GM20000 (cell line): ENCODE data around the gene LDLRAP1.
"Not testable (repeated sequence)": the region's sequence is repeated elsewhere in the genome, so short reads cannot be mapped to it uniquely, and the experiment has no call there.

Experiments
- DNase-seq: peaks from one replicate; pipeline ENCODE4 v3.0.0; 2012; ENCODE audit warnings: low spot score
- TF ChIP-seq, protein P1 (sequence below): IDR thresholded peaks from 2 replicates; pipeline ENCODE4 v1.5.1; 2012; ENCODE audit warnings: mild to moderate bottlenecking, control low read depth; ENCODE audit errors: extremely low read depth, missing control alignments

Gene LDLRAP1

DNA sequence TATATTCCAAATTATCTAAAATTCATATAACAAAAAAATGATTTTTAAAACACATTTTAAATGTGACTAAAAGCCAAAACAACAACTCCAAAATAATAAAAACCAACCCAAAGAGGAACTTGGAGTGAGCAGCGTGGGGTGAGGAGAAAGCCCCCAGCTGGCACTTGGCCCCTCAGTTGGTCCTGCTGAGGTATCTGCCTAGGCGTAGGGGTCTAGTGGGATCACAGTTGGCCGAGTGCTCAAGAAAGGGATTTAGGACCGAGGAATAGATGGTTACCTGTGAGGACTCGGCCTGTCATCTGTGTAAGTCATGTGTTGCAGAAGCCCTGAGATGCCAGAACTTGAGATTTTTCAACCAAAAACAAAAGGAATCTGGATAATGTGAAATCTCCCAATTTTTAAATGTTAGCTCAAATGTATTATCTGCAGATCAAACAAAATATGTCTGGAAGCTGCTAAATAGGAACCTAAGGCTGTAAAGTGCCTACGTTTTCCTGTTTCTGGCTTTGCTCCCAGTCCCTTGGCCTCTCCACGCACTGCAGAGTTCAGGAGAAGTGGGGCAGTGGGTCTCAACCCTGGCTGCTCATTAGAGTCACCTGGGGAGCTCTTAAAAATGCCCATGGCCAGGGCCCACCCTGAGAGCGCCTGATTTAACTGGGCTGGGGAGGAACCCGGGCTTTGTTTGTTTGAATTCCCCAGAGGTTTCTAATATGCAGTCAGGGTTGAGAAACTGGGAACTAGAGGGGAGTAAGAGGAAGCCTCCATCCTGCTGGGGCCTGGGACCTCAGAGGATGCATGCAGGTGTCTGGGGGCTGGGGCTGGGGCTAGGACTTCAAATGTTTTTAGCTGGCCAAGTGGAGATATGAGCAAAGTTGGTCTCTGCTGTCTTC lies 38.5 kb upstream of the LDLRAP1 start:
- no peak for DNase-seq

DNA sequence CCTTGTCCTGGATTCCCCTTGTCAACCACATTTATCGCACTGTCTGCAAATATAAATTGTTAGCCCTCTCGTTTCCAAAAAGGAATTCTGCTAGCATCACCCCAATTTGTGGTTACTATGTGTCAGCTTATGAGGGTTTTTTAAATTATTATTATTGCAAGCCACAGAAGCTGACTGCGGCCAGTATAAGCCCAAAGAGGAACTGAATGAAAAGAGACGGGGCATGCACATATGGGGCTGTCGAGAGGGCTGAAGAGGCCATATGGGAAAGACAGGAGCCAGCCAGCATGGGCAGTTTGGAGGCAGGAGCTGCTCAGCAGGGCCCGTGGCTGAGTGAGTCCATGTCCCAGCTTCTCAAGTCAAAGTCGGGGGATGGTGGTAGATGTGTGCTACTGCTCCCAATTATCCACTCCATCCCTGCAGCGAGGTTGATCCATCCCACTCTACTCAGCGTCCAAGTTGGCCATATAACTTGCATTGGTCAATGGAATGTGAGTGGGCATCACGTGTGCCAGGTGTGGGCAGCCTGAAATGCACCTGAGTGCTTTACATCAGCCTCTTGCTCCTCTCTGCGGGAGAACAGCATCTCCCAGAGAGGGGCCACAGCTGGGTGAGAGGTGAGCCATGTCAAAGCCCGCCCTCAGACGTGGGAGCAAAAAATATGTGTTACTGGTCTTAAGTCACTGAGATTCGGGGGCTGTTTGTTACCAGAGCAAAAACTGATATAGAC lies 37.6 kb upstream of the LDLRAP1 start:
- TF ChIP-seq, protein P1, sequence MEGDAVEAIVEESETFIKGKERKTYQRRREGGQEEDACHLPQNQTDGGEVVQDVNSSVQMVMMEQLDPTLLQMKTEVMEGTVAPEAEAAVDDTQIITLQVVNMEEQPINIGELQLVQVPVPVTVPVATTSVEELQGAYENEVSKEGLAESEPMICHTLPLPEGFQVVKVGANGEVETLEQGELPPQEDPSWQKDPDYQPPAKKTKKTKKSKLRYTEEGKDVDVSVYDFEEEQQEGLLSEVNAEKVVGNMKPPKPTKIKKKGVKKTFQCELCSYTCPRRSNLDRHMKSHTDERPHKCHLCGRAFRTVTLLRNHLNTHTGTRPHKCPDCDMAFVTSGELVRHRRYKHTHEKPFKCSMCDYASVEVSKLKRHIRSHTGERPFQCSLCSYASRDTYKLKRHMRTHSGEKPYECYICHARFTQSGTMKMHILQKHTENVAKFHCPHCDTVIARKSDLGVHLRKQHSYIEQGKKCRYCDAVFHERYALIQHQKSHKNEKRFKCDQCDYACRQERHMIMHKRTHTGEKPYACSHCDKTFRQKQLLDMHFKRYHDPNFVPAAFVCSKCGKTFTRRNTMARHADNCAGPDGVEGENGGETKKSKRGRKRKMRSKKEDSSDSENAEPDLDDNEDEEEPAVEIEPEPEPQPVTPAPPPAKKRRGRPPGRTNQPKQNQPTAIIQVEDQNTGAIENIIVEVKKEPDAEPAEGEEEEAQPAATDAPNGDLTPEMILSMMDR = no peak
- DNase-seq = no peak

More for the DNA sequence above, 38.5 kb upstream of the LDLRAP1 start:
- TF ChIP-seq, protein P1 = no peak

DNA sequence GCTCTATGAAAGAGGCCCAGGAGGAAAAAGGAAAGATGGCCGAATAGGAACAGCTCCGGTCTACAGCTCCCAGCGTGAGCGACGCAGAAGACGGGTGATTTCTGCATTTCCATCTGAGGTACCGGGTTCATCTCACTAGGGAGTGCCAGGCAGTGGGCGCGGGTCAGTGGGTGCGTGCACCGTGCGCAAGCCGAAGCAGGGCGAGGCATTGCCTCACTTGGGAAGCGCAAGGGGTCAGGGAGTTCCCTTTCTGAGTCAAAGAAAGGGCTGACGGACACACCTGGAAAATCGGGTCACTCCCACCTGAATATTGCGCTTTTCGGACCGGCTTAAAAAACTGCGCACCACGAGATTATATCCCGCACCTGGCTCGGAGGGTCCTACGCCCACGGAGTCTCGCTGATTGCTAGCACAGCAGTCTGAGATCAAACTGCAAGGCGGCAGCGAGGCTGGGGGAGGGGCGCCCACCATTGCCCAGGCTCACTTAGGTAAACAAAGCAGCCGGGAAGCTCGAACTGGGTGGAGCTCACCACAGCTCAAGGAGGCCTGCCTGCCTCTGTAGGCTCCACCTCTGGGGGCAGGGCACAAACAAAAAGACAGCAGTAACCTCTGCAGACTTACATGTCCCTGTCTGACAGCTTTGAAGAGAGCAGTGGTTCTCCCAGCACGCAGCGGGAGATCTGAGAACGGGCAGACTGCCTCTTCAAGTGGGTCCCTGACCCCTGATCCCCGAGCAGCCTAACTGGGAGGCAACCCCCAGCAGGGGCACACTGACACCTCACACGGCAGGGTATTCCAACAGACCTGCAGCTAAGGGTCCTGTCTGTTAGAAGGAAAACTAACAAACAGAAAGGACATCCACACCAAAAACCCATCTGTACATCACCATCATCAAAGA lies 36.6 kb upstream of the LDLRAP1 start:
- DNase-seq = not testable (repeated sequence)

DNA sequence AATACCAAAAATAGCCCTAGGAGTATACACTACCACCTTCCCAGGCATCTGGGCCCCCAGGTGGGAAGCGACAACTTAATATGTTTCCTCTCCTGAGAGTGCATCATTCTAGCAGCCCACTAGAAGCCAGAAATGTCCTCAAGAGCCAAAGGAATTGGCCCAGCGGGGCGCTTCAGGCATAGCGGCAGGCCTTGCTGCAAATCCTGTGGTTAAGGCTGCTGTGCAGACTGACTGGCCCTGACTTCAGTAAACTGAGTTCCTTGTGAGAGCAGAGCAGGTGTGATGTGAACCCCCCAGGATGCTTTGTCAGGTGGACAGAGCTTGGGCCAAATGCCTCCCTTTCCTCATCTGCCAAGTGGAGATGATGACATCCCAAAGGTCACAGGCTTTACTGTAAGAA lies 29.7 kb upstream of the LDLRAP1 start:
- TF ChIP-seq, protein P1 = no peak
- DNase-seq = no peak

DNA sequence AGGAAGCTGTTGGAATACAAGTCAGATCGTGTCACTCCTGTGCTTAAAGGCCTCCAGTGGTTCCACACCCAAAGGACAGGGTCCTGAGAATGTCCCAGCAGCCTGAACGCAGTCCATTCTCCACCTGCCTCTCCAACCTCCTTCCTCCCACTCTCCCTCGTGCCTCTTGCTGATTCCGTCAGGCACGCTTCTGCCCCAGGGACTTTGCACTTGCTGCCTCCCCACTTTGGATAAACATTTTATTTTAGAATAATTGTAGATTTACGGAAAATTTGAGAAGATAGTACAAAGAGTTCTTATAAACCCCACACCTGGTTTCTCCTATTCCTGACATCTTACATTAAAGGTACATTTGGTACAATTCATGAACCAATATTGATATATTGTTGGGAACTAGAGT lies 28.4 kb upstream of the LDLRAP1 start:
- no peak for DNase-seq
- TF ChIP-seq, protein P1 = no peak

DNA sequence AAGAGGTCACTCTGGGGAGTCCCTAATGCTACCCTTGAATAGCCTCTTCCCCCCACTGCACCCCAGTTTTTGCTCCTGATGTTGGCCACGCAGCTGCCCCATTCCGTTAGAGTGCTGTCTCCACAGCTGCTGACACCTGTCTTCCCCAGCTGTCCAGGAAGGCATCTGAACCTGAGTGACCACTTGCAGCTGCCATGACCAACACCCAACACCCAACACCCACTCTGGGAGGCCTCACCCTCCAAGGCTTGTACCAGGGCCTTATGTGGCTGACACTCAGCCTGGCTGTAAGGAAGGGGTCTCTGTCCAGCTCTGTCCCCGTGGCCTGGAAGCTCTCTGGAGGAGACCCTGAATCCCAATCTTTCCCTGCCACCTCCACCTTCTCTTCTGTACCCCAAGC lies 26.7 kb upstream of the LDLRAP1 start:
- TF ChIP-seq, protein P1 = no peak
- DNase-seq = no peak

DNA sequence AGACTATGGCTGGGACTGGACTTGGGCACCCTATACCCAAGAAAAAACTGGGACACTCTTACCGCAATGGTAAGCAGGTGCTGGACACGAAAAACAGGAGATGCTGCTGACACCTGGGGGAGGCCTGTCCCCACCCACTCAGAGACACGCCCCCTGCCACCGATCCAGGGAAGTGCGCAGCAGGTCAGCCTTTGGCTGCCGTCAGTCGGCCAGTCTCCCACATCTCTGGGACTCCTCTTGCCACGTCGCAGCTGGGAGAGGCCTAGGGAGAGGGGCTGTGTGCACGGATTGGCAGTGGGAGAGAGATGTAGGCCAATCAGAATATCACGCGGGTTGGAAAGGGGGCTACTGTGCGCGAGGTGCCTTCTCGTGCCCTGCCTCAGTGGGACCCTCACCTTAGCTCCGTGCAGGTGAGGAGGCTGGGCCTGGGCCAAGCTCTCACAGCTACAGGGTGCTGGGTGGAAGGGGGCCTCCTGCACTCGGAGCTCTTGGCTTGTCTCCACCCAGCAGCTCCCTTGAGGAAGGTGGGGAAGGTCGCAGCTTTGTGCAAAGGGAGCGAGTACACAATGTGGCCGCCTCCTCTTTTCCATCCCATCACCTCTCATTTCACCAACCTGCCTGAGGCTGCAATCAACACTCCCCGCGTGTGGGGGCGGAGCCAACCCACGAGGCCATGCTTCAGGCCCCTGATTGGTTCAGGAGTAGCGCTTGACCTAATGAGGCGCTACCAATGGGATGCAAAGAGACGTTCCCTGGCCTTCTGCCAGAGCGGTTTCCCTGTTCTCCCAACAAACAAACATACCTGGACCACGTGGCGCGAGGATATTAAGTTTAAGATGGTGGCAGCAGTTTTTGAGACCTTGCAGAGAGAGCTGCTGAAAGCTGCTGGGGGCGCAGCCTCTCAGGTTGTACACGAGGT lies 25.7 kb upstream of the LDLRAP1 start:
- no peak for DNase-seq
- TF ChIP-seq, protein P1 = no peak
